H54 (cell line): ENCODE measurements around the gene DDA1.
"Not testable (repeated sequence)": the region's sequence is repeated elsewhere in the genome, so short reads cannot be mapped to it uniquely, and the experiment has no call there.

Experiments used
- DNase-seq: peaks from one replicate; pipeline ENCODE4 v3.0.0; 2011; ENCODE audit warnings: low spot score, mixed read lengths; ENCODE audit not compliant: insufficient read length
- FAIRE-seq: peaks from 3 replicates; lab custom pipeline; 2011; peaks lifted over from hg19 to GRCh38; lab: Jason Lieb, UNC
- POLR2A ChIP-seq: IDR thresholded peaks from 2 replicates; pipeline ENCODE4 v1.6.1; 2011; ENCODE audit warnings: low read depth, mild to moderate bottlenecking, low read length

Gene DDA1

GRCh38 chr19:17279436-17279835, 29.9 kb upstream of the DDA1 start:
- no peak for FAIRE-seq
- TF ChIP-seq POLR2A, result no peak
- no peak for DNase-seq

- no peak for TF ChIP-seq POLR2A
- FAIRE-seq (no peak), DNase-seq (no peak)
Measured at GRCh38 chr19:17281391-17282304, 27.7 kb upstream of the DDA1 start, which contains the start of gene ANKLE1. ANKLE1 (plus strand) TSS chr19:17281901; CDS start chr19:17281921, 20 bp downstream.

GRCh38 chr19:17282488-17283125, 26.8 kb upstream of the DDA1 start:
- 0 out of 2 replicates have a peak, but pooled peaks have one; percentile 12 for TF ChIP-seq POLR2A
- FAIRE-seq, result no peak
- peak; percentile 86 for DNase-seq

- TF ChIP-seq POLR2A, result no peak
- no peak for FAIRE-seq
- no peak for DNase-seq
Measured at GRCh38 chr19:17283504-17283996, 25.8 kb upstream of the DDA1 start.

GRCh38 chr19:17285415-17286135, 23.8 kb upstream of the DDA1 start:
- no peak for FAIRE-seq

GRCh38 chr19:17286263-17286662, 23.1 kb upstream of the DDA1 start:
- no peak for FAIRE-seq
- DNase-seq, result no peak
- no peak for TF ChIP-seq POLR2A

More at GRCh38 chr19:17285415-17286135, 23.8 kb upstream of the DDA1 start:
- TF ChIP-seq POLR2A, result no peak
- DNase-seq, result no peak

- TF ChIP-seq POLR2A, result no peak
- DNase-seq (no peak), FAIRE-seq (no peak)
Measured at GRCh38 chr19:17286752-17287151, 22.6 kb upstream of the DDA1 start.

- peak; percentile 63 for DNase-seq
- no peak for FAIRE-seq
- no peak for TF ChIP-seq POLR2A
Measured at GRCh38 chr19:17289489-17289888, 19.9 kb upstream of the DDA1 start.

GRCh38 chr19:17292301-17293074, 16.9 kb upstream of the DDA1 start:
- DNase-seq, result peak; percentile 94
- FAIRE-seq, result peak; percentile 38
- peak; percentile 40; the same call in 1 of the 2 replicates for TF ChIP-seq POLR2A

- DNase-seq, result no peak
- FAIRE-seq, result no peak
- TF ChIP-seq POLR2A, result no peak
Measured at GRCh38 chr19:17293605-17294004, 15.8 kb upstream of the DDA1 start.

- TF ChIP-seq POLR2A, result no peak
- DNase-seq, result peak; percentile 69
- no peak for FAIRE-seq
Measured at GRCh38 chr19:17294051-17294891, 15.1 kb upstream of the DDA1 start.

GRCh38 chr19:17295551-17295950, 13.8 kb upstream of the DDA1 start:
- DNase-seq, FAIRE-seq: not testable (repeated sequence)
